ENCODE results near the gene FCN3. TPM values are rescaled to one million over a fixed set of nuclear protein-coding genes. Genes with fewer than 3 reads are reported as not detected.

Gene FCN3
- total and polyA plus RNA-seq, 2 donors (not counting 1 experiment from before 2014, with no cell fraction given), result not detected

- H3K4me1 Mint-ChIP-seq, result peaks cover 61% of the 10 kb centered on the region
- Histone ChIP-seq H3K79me2 (ENCODE audit: control insufficient read depth, insufficient read depth, low read length) (no peaks in the 10 kb centered on the region), H3K4me2 (replicated peaks; ENCODE audit: low read depth, low read length, poor library complexity, severe bottlenecking) (peak overlapping the region; percentile 58), H3K27me3 (replicated peaks in 1 of 4; ENCODE audit: control extremely low read depth in 1 of 4, control insufficient read depth in 3 of 4, insufficient read depth in 4 of 4, low read length in 3 of 4) (no peaks in the 10 kb centered on the region), H3K9me3 (ENCODE audit: control extremely low read depth in 1 of 3, control insufficient read depth in 2 of 3, insufficient read depth in 1 of 3, low read length in 2 of 3) (no peaks in the 10 kb centered on the region), H2AFZ (ENCODE audit: insufficient read depth, low read depth, low read length, poor library complexity, severe bottlenecking) (no peak overlapping the region), H3K4me3 (ENCODE audit: control extremely low read depth in 1 of 5, extremely low read depth in 1 of 5, insufficient read depth in 1 of 5, low read depth in 2 of 5, low read length in 4 of 5) (peak overlapping the region in 1 of 5 experiments; percentile 6), H3K36me3 (replicated peaks in 1 of 2; ENCODE audit: control extremely low read depth in 1 of 2, control insufficient read depth in 1 of 2, extremely low read depth in 1 of 2, insufficient read depth in 2 of 2, low read length in 1 of 2) (no peaks in the 10 kb centered on the region), H3K27ac (ENCODE audit: low read length in 2 of 2) (peak overlapping the region; percentile 39 to 41), H3K9ac (ENCODE audit: low read length) (no peak overlapping the region), H3K4me1 (ENCODE audit: control insufficient read depth in 2 of 2, insufficient read depth in 2 of 2, low read length in 2 of 2) (peaks cover 37 to 64% of the 10 kb centered on the region in 2 donors), H4K20me1 (ENCODE audit: control insufficient read depth, insufficient read depth, low read length, poor library complexity, severe bottlenecking) (no peaks in the 10 kb centered on the region)
- TF ChIP-seq EZH2 (IDR thresholded peaks at IDR 0.05; ENCODE audit: borderline replicate concordance, insufficient read depth, low read depth, low read length, poor library complexity, severe bottlenecking), result no peak
- no peak for TF ChIP-seq CTCF (IDR thresholded peaks at IDR 0.05)
- DNase-seq (no peak), ATAC-seq (ENCODE audit: low read depth) (no peak)
- intact Hi-C loops (cut with micrococcal nuclease), result loop anchor here (2.0 to 5.0 kb wide), 2 partner anchors 20 to 47 kb away; partner anchors contain the start of gene TMEM222
- ChIA-PET POLR2A (no interaction called here), CTCF (interaction anchor here (1.1 to 8.5 kb wide), 5 partner anchors 12 to 300 kb away, joined by 4 to 74 read pairs (median 4); partner anchors contain the start of gene SYTL1)
- H3K27me3 Mint-ChIP-seq, result no peaks in the 10 kb centered on the region
- H3K4me3 Mint-ChIP-seq, result peak overlapping the region; percentile 60
- H3K27ac Mint-ChIP-seq, result peak overlapping the region; percentile 74
- WGBS (ENCODE audit: insufficient coverage), result 25% methylated on average over 13 of the region's 13 CpGs
- no peaks in the 10 kb centered on the region for H3K9me3 Mint-ChIP-seq (ENCODE audit: insufficient read depth)
Measured at GRCh38 chr1:27368869-27369582, 5.6 kb downstream of the FCN3 start.

GRCh38 chr1:27367160-27367650, 7.4 kb downstream of the FCN3 start:
- Histone ChIP-seq H3K27me3 (replicated peaks in 1 of 4; ENCODE audit: control extremely low read depth in 1 of 4, control insufficient read depth in 3 of 4, insufficient read depth in 4 of 4, low read length in 3 of 4) (no peaks in the 10 kb centered on the region), H3K4me2 (replicated peaks; ENCODE audit: low read depth, low read length, poor library complexity, severe bottlenecking) (peak overlapping the region; percentile 99), H3K9ac (ENCODE audit: low read length) (no peak overlapping the region), H3K4me3 (ENCODE audit: control extremely low read depth in 1 of 5, extremely low read depth in 1 of 5, insufficient read depth in 1 of 5, low read depth in 2 of 5, low read length in 4 of 5) (no peak overlapping the region), H3K79me2 (ENCODE audit: control insufficient read depth, insufficient read depth, low read length) (no peaks in the 10 kb centered on the region), H3K4me1 (ENCODE audit: control insufficient read depth in 2 of 2, insufficient read depth in 2 of 2, low read length in 2 of 2) (peaks cover 37 to 58% of the 10 kb centered on the region in 2 donors), H3K27ac (ENCODE audit: low read length in 2 of 2) (no peak overlapping the region), H3K36me3 (replicated peaks in 1 of 2; ENCODE audit: control extremely low read depth in 1 of 2, control insufficient read depth in 1 of 2, extremely low read depth in 1 of 2, insufficient read depth in 2 of 2, low read length in 1 of 2) (no peaks in the 10 kb centered on the region), H3K9me3 (ENCODE audit: control extremely low read depth in 1 of 3, control insufficient read depth in 2 of 3, insufficient read depth in 1 of 3, low read length in 2 of 3) (no peaks in the 10 kb centered on the region), H2AFZ (ENCODE audit: insufficient read depth, low read depth, low read length, poor library complexity, severe bottlenecking) (peak overlapping the region; percentile 25), H4K20me1 (ENCODE audit: control insufficient read depth, insufficient read depth, low read length, poor library complexity, severe bottlenecking) (no peaks in the 10 kb centered on the region)
- Mint-ChIP-seq H3K4me3 (peak overlapping the region; percentile 83), H3K4me1 (peaks cover 60% of the 10 kb centered on the region), H3K9me3 (ENCODE audit: insufficient read depth) (no peaks in the 10 kb centered on the region), H3K27ac (peak overlapping the region; percentile 61), H3K27me3 (no peaks in the 10 kb centered on the region)
- CTCF ChIA-PET, result interaction anchor here (0.5 to 8.5 kb wide), 15 partner anchors 10 to 255 kb away, joined by 3 to 74 read pairs (median 5); partner anchors contain the start of genes CD164L2, GPR3 and SYTL1
- 69% methylated on average over 6 of the region's 8 CpGs for WGBS (ENCODE audit: insufficient coverage)
- DNase-seq (no peak), ATAC-seq (ENCODE audit: low read depth) (no peak)
- intact Hi-C loops (cut with micrococcal nuclease), result loop anchor here (5.0 kb wide), 1 partner anchor 45 kb away; the partner anchor contains the start of gene TMEM222
- POLR2A ChIA-PET, result interaction anchor here (4.7 kb wide), 1 partner anchor 25 kb away, joined by 14 read pairs; the partner anchor contains the start of gene SYTL1
- no peak for TF ChIP-seq EZH2 (IDR thresholded peaks at IDR 0.05; ENCODE audit: borderline replicate concordance, insufficient read depth, low read depth, low read length, poor library complexity, severe bottlenecking)
- TF ChIP-seq CTCF (IDR thresholded peaks at IDR 0.05), result no peak
